Stimulated activated naive CD8-positive, alpha-beta T cell treated with anti-CD3 and anti-CD28 coated beads, Interleukin-15, Interleukin-2, amounts not matched to agents 100 ng/mL and 50 ng/mL, for 24 hours (primary cell): Measurements from ENCODE around the gene SAP30BP.

Experiments used
- H3K27ac Mint-ChIP-seq: one replicate; pipeline ENCODE4 v1.8.0; 2021; ENCODE audit warnings: mild to moderate bottlenecking, mixed read lengths
- H3K27me3 Mint-ChIP-seq: one replicate; pipeline ENCODE4 v1.8.0; 2021; ENCODE audit warnings: mixed read lengths
- H3K36me3 Mint-ChIP-seq: one replicate; pipeline ENCODE4 v1.8.0; 2021; ENCODE audit warnings: low read depth, mixed read lengths
- H3K4me1 Mint-ChIP-seq: one replicate; pipeline ENCODE4 v1.8.0; 2021; ENCODE audit warnings: low read depth, mixed read lengths
- H3K4me3 Mint-ChIP-seq: one replicate; pipeline ENCODE4 v1.8.0; 2021; ENCODE audit warnings: mild to moderate bottlenecking, mixed read lengths
- H3K9me3 Mint-ChIP-seq: one replicate; pipeline ENCODE4 v1.8.0; 2021; ENCODE audit warnings: mixed read lengths

Gene SAP30BP

DNA sequence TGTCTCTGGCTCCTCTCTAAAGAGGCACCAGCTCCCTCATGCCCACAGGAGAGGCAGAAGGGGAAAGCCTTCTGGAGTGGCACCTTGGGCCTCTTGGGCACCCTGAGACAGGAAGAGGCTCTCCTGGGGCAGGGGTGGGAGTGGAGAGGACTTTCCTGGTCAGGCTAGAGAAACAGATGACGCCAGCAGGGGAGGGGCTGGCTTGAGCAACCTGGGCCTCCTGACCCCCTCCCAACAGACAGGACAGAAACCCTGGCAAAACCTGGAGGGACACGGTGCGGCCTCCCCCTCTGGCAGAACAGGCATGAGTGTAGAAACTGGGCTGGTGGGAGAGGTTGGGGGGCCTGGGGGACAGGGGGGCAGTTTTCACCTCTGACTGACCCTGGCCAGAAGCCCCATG lies 27.8 kb upstream of the SAP30BP start:
- Mint-ChIP-seq H3K9me3 (no peaks in the 10 kb centered on the region), H3K36me3 (no peaks in the 10 kb centered on the region), H3K4me3 (no peak overlapping the region), H3K27me3 (no peaks in the 10 kb centered on the region), H3K27ac (no peak overlapping the region), H3K4me1 (no peaks in the 10 kb centered on the region)

DNA sequence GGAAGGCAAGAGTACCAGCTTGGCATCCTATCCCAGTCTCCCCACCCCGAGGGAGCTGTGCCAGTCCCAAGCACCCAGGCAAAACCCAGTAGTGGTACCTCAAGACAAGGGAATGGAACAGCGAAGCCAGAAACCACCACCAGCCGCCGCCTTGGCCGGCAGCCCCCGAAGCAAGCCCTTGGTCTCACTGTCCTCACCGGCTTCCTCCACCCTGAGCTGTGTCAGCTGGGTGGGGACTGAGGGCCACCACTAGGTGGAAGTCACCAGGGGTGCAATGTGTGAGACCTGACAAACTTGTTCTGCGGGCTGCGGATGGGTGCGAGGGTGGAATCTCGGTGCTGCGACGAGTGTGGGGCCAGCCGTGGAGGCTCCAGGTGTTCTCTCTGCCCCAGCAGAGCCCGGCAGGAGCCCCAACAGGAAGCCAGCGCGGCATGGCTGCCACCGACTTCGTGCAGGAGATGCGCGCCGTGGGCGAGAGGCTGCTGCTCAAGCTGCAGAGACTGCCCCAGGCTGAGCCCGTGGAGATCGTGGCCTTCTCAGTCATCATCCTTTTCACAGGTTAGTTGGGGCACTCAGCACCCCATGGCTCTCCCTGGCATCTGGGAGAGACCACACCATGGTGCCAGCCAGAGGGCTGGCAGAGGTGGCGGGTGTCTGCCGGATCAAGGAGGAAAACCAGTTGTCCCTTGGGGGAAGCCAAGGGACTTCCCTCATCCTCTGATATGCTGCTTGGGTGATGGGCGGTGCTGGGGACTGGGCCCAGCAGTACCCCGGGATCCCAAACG lies 27.2 kb upstream of the SAP30BP start:
- Mint-ChIP-seq H3K9me3 (no peaks in the 10 kb centered on the region), H3K36me3 (no peaks in the 10 kb centered on the region), H3K4me1 (no peaks in the 10 kb centered on the region), H3K4me3 (no peak overlapping the region), H3K27me3 (no peaks in the 10 kb centered on the region), H3K27ac (no peak overlapping the region)

- Mint-ChIP-seq H3K27me3 (no peaks in the 10 kb centered on the region), H3K9me3 (no peaks in the 10 kb centered on the region), H3K4me3 (no peak overlapping the region), H3K36me3 (no peaks in the 10 kb centered on the region), H3K4me1 (no peaks in the 10 kb centered on the region), H3K27ac (no peak overlapping the region)
Measured at GRCh38 chr17:75640556-75641119, 26.5 kb upstream of the SAP30BP start.

- Mint-ChIP-seq H3K4me3 (no peak overlapping the region), H3K4me1 (peaks cover 3% of the 10 kb centered on the region), H3K27me3 (no peaks in the 10 kb centered on the region), H3K9me3 (no peaks in the 10 kb centered on the region), H3K36me3 (no peaks in the 10 kb centered on the region), H3K27ac (no peak overlapping the region)
Measured at GRCh38 chr17:75641343-75641742, 25.8 kb upstream of the SAP30BP start.

- no peak overlapping the region for H3K27ac Mint-ChIP-seq
- H3K9me3 Mint-ChIP-seq: no peaks in the 10 kb centered on the region
- H3K36me3 Mint-ChIP-seq: no peaks in the 10 kb centered on the region
- no peak overlapping the region for H3K4me3 Mint-ChIP-seq
- H3K4me1 Mint-ChIP-seq: peaks cover 4% of the 10 kb centered on the region
- no peaks in the 10 kb centered on the region for H3K27me3 Mint-ChIP-seq
Measured at GRCh38 chr17:75642182-75642783, 24.9 kb upstream of the SAP30BP start.

DNA sequence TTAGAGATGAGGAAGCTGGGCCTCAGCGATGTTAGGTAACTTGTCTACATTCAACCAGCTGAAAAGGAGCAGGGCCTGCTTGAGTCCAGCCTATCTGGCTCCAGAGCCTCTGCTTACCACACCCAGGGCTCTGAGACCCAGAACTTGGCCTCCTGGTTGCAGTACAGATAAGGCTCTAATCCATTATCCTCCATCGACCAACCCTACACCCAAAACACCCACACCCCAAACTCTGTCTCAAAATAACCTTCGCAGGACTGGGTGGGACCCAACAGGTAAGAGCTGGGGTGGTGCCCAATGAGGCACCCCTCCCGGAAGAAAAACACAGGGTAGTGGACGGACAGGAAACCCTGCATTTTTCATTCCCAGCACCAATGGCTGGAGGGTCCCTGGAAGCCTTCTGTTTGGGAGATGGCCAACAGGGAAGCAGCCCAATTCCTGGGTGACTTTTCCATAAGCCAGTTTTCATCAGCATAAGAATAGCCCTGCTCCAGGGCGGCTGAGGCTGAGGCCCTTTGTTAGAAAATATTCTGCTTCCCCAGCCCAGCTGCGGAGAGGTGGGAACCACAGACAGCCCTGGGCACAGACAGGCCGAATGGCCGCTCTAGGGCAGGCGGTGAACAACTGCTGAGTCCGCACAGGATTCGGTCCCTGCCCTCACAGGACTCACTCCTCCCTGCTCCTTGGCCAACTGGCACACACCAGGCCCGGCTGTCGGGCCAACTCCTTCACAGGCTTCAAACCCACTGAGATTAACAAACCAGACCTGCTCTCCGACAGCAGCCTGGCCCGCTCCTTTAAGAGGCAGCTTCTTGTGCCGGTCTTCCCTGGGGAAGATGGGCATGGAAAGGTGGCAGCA lies 24.1 kb upstream of the SAP30BP start:
- Mint-ChIP-seq H3K27ac (no peak overlapping the region), H3K36me3 (peaks cover 7% of the 10 kb centered on the region), H3K9me3 (no peaks in the 10 kb centered on the region), H3K27me3 (no peaks in the 10 kb centered on the region), H3K4me3 (no peak overlapping the region), H3K4me1 (peaks cover 4% of the 10 kb centered on the region)

GRCh38 chr17:75643643-75644017 lies 23.5 kb upstream of the SAP30BP start:
- H3K27ac Mint-ChIP-seq: no peak overlapping the region
- H3K4me1 Mint-ChIP-seq: peaks cover 4% of the 10 kb centered on the region
- no peak overlapping the region for H3K4me3 Mint-ChIP-seq
- H3K9me3 Mint-ChIP-seq: no peaks in the 10 kb centered on the region
- peaks cover 7% of the 10 kb centered on the region for H3K36me3 Mint-ChIP-seq
- no peaks in the 10 kb centered on the region for H3K27me3 Mint-ChIP-seq

DNA sequence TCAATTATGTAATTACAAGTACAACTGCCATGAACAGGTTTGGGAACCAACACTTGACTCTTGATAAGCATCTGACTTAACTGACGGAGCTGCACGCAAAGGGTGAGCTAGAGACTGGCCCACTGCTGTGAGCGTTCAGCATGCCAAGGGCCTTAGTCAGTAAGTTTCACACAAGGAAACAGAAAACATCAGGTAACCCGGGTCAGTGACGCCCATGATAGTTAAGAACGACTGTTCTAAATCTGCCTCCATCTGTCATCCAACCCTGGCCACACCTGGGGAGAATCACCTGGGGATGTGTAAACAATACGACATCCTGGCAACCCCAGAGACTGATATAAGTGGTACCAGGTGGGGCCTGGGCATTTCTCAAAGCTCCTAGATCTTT lies 21.6 kb upstream of the SAP30BP start:
- peaks cover 18% of the 10 kb centered on the region for H3K36me3 Mint-ChIP-seq
- no peak overlapping the region for H3K27ac Mint-ChIP-seq
- H3K27me3 Mint-ChIP-seq: no peaks in the 10 kb centered on the region
- peaks cover 4% of the 10 kb centered on the region for H3K4me1 Mint-ChIP-seq
- H3K9me3 Mint-ChIP-seq: no peaks in the 10 kb centered on the region
- no peak overlapping the region for H3K4me3 Mint-ChIP-seq

- peaks cover 4% of the 10 kb centered on the region for H3K4me1 Mint-ChIP-seq
- no peaks in the 10 kb centered on the region for H3K27me3 Mint-ChIP-seq
- H3K4me3 Mint-ChIP-seq: no peak overlapping the region
- H3K27ac Mint-ChIP-seq: no peak overlapping the region
- H3K36me3 Mint-ChIP-seq: peaks cover 23% of the 10 kb centered on the region
- no peaks in the 10 kb centered on the region for H3K9me3 Mint-ChIP-seq
Measured at GRCh38 chr17:75645889-75646637, 21.1 kb upstream of the SAP30BP start.

- no peaks in the 10 kb centered on the region for H3K27me3 Mint-ChIP-seq
- H3K27ac Mint-ChIP-seq: no peak overlapping the region
- H3K4me3 Mint-ChIP-seq: no peak overlapping the region
- peaks cover 4% of the 10 kb centered on the region for H3K4me1 Mint-ChIP-seq
- H3K36me3 Mint-ChIP-seq: peaks cover 28% of the 10 kb centered on the region
- no peaks in the 10 kb centered on the region for H3K9me3 Mint-ChIP-seq
Measured at GRCh38 chr17:75646638-75646992, 20.5 kb upstream of the SAP30BP start.

- Mint-ChIP-seq H3K4me3 (no peak overlapping the region), H3K9me3 (no peaks in the 10 kb centered on the region), H3K27ac (no peak overlapping the region), H3K36me3 (peaks cover 28% of the 10 kb centered on the region), H3K27me3 (no peaks in the 10 kb centered on the region), H3K4me1 (peaks cover 4% of the 10 kb centered on the region)
Measured at GRCh38 chr17:75647061-75647460, 20.1 kb upstream of the SAP30BP start.

DNA sequence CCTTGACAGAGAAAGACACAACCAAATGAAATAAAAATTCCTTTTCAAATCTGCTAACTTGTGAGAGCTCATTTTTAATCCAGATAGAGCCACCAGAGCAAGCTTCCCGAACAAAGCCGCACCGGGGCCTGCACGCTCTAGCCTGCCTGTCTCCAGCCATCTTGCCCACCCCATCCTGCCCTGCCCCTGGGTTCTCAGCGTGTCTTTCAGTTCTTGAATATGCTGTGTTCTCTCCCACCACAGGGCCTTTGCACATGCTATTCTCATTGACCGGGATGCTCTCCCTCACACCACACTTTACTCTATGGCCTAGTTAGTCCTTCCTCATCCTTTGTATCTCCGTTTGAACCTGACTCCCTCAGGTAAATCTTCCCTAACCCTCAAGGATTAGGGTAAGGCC lies 19.2 kb upstream of the SAP30BP start:
- Mint-ChIP-seq H3K4me1 (peaks cover 6% of the 10 kb centered on the region), H3K27me3 (no peaks in the 10 kb centered on the region), H3K9me3 (no peaks in the 10 kb centered on the region), H3K4me3 (no peak overlapping the region), H3K27ac (no peak overlapping the region), H3K36me3 (peaks cover 31% of the 10 kb centered on the region)

DNA sequence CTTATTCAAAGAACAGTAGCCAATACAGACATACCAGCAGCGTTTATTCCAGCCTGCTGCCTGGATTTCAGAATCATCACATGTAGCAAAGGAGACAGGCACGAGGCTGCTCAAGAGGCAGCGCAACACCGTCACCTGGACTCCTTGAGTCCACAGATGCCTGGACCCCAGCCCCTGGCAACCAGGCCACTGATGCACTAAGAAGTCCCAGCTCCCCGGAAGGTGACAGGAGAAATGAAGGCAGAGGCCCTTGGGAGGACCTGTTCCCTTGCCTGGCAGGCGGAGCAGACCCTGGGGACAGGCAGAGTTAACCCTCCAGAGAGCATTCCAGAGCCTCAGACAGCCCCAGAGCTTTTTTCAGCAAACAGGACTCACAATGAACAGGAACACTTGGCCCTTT lies 17.5 kb upstream of the SAP30BP start:
- Mint-ChIP-seq H3K4me3 (no peak overlapping the region), H3K27me3 (no peaks in the 10 kb centered on the region), H3K4me1 (peaks cover 9% of the 10 kb centered on the region), H3K9me3 (no peaks in the 10 kb centered on the region), H3K27ac (no peak overlapping the region), H3K36me3 (peaks cover 40% of the 10 kb centered on the region)

DNA sequence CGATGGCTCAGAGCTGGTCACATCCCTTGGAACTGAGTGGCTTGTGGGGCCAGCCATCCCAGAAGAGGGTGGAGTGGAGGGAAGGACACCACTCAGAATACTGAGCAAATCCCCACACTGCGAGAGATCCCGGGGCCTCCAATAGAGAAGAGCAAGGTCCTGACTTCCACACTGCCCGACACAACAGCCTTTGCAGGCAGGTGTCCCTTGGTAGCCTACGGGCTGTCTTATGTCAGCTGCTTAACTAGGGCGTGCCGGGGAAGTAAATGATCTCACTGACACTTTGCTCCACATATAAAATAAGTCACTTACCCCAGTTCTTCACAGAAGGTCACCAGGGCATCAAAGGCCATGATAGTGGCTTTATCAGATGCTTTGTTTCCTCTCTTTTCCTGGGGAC lies 16.3 kb upstream of the SAP30BP start:
- Mint-ChIP-seq H3K4me3 (no peak overlapping the region), H3K36me3 (peaks cover 40% of the 10 kb centered on the region), H3K9me3 (no peaks in the 10 kb centered on the region), H3K27me3 (no peaks in the 10 kb centered on the region), H3K27ac (no peak overlapping the region), H3K4me1 (peaks cover 9% of the 10 kb centered on the region)
